Common myeloid progenitor, CD34-positive (primary cell): ENCODE data around the gene SLMAP.

Experiments used
- CTCF ChIA-PET: fragments of 350-600 bp; sonication (Branson Sonifier 250); formaldehyde crosslinking; loops from one replicate; lab custom pipeline; 2021; ENCODE audit warnings: antibody characterized with exemption; lab: Charles Lee
- POLR2A ChIA-PET: fragments of 350-600 bp; sonication (Branson Sonifier 250); formaldehyde crosslinking; loops from one replicate; lab custom pipeline; 2021; ENCODE audit warnings: antibody characterized with exemption; lab: Charles Lee
- DNase-seq, 3 donors: peaks; one replicate each; pipeline versions ENCODE4 v3.0.0 to v3.0.0-alpha.2; 2013
- H3K27ac ChIP-seq, 2 experiments: 1 replicate in 1 of 2; 2 replicates in 1 of 2; pipeline ENCODE4 v1.7.0; 2013; ENCODE audit warnings: inconsistent platforms in 2 of 2, low read length in 2 of 2, mild to moderate bottlenecking in 2 of 2, low read depth in 1 of 2, moderate library complexity in 1 of 2; ENCODE audit not compliant: severe bottlenecking in 2 of 2, insufficient read depth in 1 of 2, poor library complexity in 1 of 2
- H3K27me3 ChIP-seq, 5 experiments: replicated peaks in 2 of 5; 1 replicate in 3 of 5; 2 replicates in 2 of 5; pipeline versions ENCODE4 v1.6.1 to v1.7.0; 2013; ENCODE audit warnings: low read length in 4 of 5, mild to moderate bottlenecking in 2 of 5, moderate library complexity in 2 of 5, inconsistent platforms in 1 of 5; ENCODE audit not compliant: insufficient read depth in 5 of 5, control insufficient read depth in 4 of 5
- H3K36me3 ChIP-seq, 4 experiments: 1 replicate in 2 of 4; 2 replicates in 2 of 4; pipeline versions ENCODE4 v1.6.1 to v1.7.0; 2013; ENCODE audit warnings: low read length in 3 of 4, control low read depth in 1 of 4, mild to moderate bottlenecking in 1 of 4; ENCODE audit not compliant: control insufficient read depth in 4 of 4, insufficient read depth in 4 of 4
- H3K4me1 ChIP-seq, 4 experiments: 1 replicate in 3 of 4; 2 replicates in 1 of 4; pipeline versions ENCODE4 v1.6.1 to v1.7.1; 2013; ENCODE audit warnings: low read length in 3 of 4, mild to moderate bottlenecking in 3 of 4, control low read depth in 1 of 4, inconsistent platforms in 1 of 4, moderate library complexity in 1 of 4; ENCODE audit not compliant: control insufficient read depth in 4 of 4, insufficient read depth in 4 of 4; ENCODE audit errors: control extremely low read depth in 1 of 4
- H3K4me3 ChIP-seq, 7 experiments: 1 replicate in 4 of 7; 2 replicates in 3 of 7; pipeline versions ENCODE4 v1.5.1 to v1.7.0; 2013; ENCODE audit warnings: mild to moderate bottlenecking in 7 of 7, low read length in 6 of 7, moderate library complexity in 6 of 7, inconsistent platforms in 2 of 7, low read depth in 2 of 7, control low read depth in 1 of 7; ENCODE audit not compliant: insufficient read depth in 4 of 7, control insufficient read depth in 1 of 7; ENCODE audit errors: extremely low read depth in 1 of 7
- H3K9me3 ChIP-seq, 5 experiments: 1 replicate in 4 of 5; 2 replicates in 1 of 5; pipeline versions ENCODE4 v1.6.1 to v1.7.1; 2013; ENCODE audit warnings: low read length in 4 of 5, mild to moderate bottlenecking in 2 of 5, inconsistent platforms in 1 of 5, low read depth in 1 of 5, moderate library complexity in 1 of 5; ENCODE audit not compliant: control insufficient read depth in 4 of 5, insufficient read depth in 2 of 5; ENCODE audit errors: control extremely low read depth in 1 of 5
- WGBS: methylation state at CpG from one replicate; pipeline ENCODE4 v1.1.5; 2013; ENCODE audit not compliant: insufficient coverage; 5-methylcytosine and 5-hydroxymethylcytosine counted together

SLMAP gene

GRCh38 chr3:57896691-57897090 lies 140.6 kb downstream of the SLMAP start:
- Histone ChIP-seq H3K27me3 (no peaks in the 10 kb centered on the region), H3K4me1 (peaks cover 0 to 13% (median 4%) of the 10 kb centered on the region in 4 experiments), H3K4me3 (no peak overlapping the region), H3K36me3 (peaks cover 3 to 8% (median 5%) of the 10 kb centered on the region in 4 experiments), H3K9me3 (no peaks in the 10 kb centered on the region), H3K27ac (no peak overlapping the region)
- CTCF ChIA-PET: interaction anchor here (0.6 to 1.4 kb wide), 3 partner anchors 14 to 60 kb away, joined by 3 to 4 read pairs (median 4); no protein-coding TSS in a partner anchor
- WGBS: no CpG with 5 or more reads among the region's 4 CpGs
- DNase-seq: no peak
- POLR2A ChIA-PET: no interaction called here

- POLR2A ChIA-PET: no interaction called here
- H3K4me3 ChIP-seq: peak overlapping the region in 2 of 7 experiments; percentile 4 to 36
- H3K4me1 ChIP-seq: peaks cover 0 to 13% (median 4%) of the 10 kb centered on the region in 4 experiments
- H3K9me3 ChIP-seq: no peaks in the 10 kb centered on the region
- peaks cover 2 to 23% (median 8%) of the 10 kb centered on the region in 4 experiments for H3K36me3 ChIP-seq
- 0% methylated on average over 2 of the region's 2 CpGs for WGBS
- CTCF ChIA-PET: interaction anchor here (1.1 to 2.0 kb wide), 3 partner anchors 10 to 54 kb away, joined by 3 to 4 read pairs (median 4); no protein-coding TSS in a partner anchor
- no peak overlapping the region for H3K27ac ChIP-seq
- peak; percentile 53 to 91 (median 80) for DNase-seq
- H3K27me3 ChIP-seq: no peaks in the 10 kb centered on the region
Measured at GRCh38 chr3:57900786-57901185, 144.7 kb downstream of the SLMAP start.

GRCh38 chr3:57903124-57903890 lies 147.2 kb downstream of the SLMAP start:
- no peak for DNase-seq
- POLR2A ChIA-PET: no interaction called here
- Histone ChIP-seq H3K27ac (no peak overlapping the region), H3K36me3 (peaks cover 2 to 20% (median 12%) of the 10 kb centered on the region in 4 experiments), H3K4me3 (no peak overlapping the region), H3K9me3 (no peaks in the 10 kb centered on the region), H3K27me3 (no peaks in the 10 kb centered on the region), H3K4me1 (peaks cover 0 to 13% (median 4%) of the 10 kb centered on the region in 4 experiments)
- WGBS: 100% methylated on average over 2 of the region's 3 CpGs
- CTCF ChIA-PET: interaction anchor here (1.5 kb wide), 1 partner anchor 9 kb away, joined by 7 read pairs; no protein-coding TSS in a partner anchor

- ChIA-PET CTCF (interaction anchor here (1.1 to 4.2 kb wide), 8 partner anchors 8 to 57 kb away, joined by 3 to 27 read pairs (median 5); no protein-coding TSS in a partner anchor), POLR2A (no interaction called here)
- Histone ChIP-seq H3K27ac (no peak overlapping the region), H3K4me3 (no peak overlapping the region), H3K9me3 (no peaks in the 10 kb centered on the region), H3K27me3 (no peaks in the 10 kb centered on the region), H3K4me1 (no peaks in the 10 kb centered on the region), H3K36me3 (peaks cover 9 to 37% (median 22%) of the 10 kb centered on the region in 4 experiments)
- 8% methylated on average over 1 of the region's 2 CpGs for WGBS
- DNase-seq: peak; percentile 48 to 68 (median 66)
Measured at GRCh38 chr3:57910990-57911389, 154.9 kb downstream of the SLMAP start.

GRCh38 chr3:57911593-57911992 lies 155.5 kb downstream of the SLMAP start:
- H3K4me1 ChIP-seq: no peaks in the 10 kb centered on the region
- POLR2A ChIA-PET: no interaction called here
- CTCF ChIA-PET: interaction anchor here (1.1 to 4.2 kb wide), 7 partner anchors 9 to 396 kb away, joined by 3 to 27 read pairs (median 4); no protein-coding TSS in a partner anchor
- no peak overlapping the region for H3K4me3 ChIP-seq
- no peak for DNase-seq
- H3K27ac ChIP-seq: no peak overlapping the region
- WGBS: no CpG with 5 or more reads among the region's 2 CpGs
- peaks cover 11 to 41% (median 24%) of the 10 kb centered on the region in 4 experiments for H3K36me3 ChIP-seq
- no peaks in the 10 kb centered on the region for H3K9me3 ChIP-seq
- no peaks in the 10 kb centered on the region for H3K27me3 ChIP-seq

- Histone ChIP-seq H3K4me3 (no peak overlapping the region), H3K36me3 (peaks cover 14 to 41% (median 29%) of the 10 kb centered on the region in 4 experiments), H3K27ac (no peak overlapping the region), H3K27me3 (no peaks in the 10 kb centered on the region), H3K4me1 (peaks cover 0 to 7% (median 1%) of the 10 kb centered on the region in 4 experiments), H3K9me3 (peaks cover 0 to 2% (median 0%) of the 10 kb centered on the region in 5 experiments)
- CTCF ChIA-PET: interaction anchor here (1.1 kb wide), 1 partner anchor 10 kb away, joined by 5 read pairs; no protein-coding TSS in a partner anchor
- POLR2A ChIA-PET: no interaction called here
- no CpG with 5 or more reads among the region's 1 CpG for WGBS
- DNase-seq: no peak
Measured at GRCh38 chr3:57917601-57918000, 161.5 kb downstream of the SLMAP start.
